NCI-H82 treated with DMSO at 0.1 percent for 48 hours (cell line): Measurements from ENCODE around the gene GRM2.

Source experiments
- DNase-seq: peaks from one replicate; lab custom pipeline; 2025; ENCODE audit not compliant: unreplicated experiment; lab: John Stamatoyannopoulos, UW

The GRM2 gene

GRCh38 chr3:51704511-51704950 lies 2.3 kb upstream of the GRM2 start:
- no peak for DNase-seq

GRCh38 chr3:51705276-51706020 lies 1.4 kb upstream of the GRM2 start:
- DNase-seq = no peak

DNA sequence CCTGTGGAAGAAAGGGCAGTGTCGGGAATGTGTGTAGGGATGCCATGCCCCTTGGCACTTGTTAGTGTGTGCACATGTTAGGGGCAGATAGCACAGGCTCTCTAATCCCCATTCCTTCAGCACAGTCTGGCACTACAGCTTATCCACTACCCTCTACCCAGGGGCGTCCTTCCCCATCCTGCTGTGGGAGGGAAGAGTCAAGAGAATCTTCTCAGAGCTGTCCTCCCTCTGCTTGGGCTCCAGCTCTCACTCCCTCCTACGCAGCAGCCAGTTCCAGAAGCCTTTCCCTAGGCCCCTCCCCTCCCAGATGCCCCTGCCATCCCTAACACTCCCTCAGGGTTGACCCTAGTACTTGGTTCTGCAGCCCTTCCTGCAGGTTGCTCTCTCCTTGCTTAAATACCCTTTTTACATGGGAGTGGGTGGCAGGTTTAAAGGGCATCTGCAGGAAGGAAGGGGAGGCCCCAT lies 815 bp upstream of the GRM2 start:
- no peak for DNase-seq

GRCh38 chr3:51708216-51708845 lies 1.5 kb downstream of the GRM2 start:
- DNase-seq = no peak

GRCh38 chr3:51709004-51709420 lies 2.1 kb downstream of the GRM2 start:
- DNase-seq = no peak

DNA sequence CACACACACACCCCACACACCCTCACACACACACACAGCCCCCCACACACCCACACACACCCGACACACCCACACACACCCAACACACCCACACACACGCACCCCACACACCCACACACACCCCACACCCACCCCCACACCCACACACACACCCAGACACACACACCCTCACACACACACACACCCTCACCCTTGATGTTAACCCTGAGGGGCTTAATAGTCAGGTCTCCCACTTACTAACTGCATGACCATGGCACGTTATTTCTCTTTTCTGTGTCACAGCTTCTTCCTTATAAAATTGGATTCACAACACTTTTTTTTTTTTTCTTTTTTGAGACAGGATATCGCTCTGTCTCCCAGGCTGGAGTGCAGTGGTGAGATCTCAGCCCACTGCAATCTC lies 2.8 kb downstream of the GRM2 start:
- no peak for DNase-seq

DNA sequence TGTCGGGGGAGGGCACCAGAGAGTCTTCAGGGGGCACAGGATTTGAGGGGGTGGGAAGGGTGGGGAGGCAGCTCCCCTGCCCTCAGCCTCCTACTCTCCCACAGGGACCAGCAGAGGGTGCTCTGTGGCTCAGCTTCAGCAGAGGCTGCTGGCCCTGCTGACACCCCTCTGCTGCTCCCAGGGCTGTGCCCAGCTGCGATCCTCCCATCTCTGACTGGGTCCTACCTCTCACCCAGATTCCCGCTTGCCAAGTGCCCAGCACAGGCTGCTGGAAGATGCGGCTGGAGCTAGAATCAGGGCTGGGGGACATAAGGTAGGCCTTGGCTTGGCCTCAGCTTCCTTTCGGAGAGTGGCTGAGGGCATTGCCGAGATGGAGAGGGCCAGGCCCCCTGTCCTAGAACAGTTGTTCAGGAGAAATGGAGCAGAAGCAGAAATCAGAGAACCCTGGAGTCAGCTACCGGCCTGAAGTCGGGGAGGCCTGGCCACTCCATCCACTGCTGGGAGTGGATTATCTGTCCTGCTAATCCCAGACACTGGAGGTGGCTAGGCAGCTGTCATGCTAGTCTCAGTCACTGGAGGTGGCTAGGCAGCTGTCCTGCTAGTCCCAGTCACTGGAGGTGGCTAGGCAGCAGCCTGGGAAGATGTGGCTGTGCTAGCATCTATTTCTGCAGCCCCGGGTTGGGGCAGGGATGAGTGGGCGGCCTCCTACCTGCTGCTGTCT lies 3.9 kb downstream of the GRM2 start:
- DNase-seq = peak; percentile 38

- DNase-seq = no peak
These were observed 4.6 kb downstream of the GRM2 start for GRCh38 chr3:51711352-51712037.

GRCh38 chr3:51712038-51712420 lies 5.2 kb downstream of the GRM2 start:
- DNase-seq = no peak

- DNase-seq = no peak
These were observed 5.7 kb downstream of the GRM2 start for GRCh38 chr3:51712511-51712931.

GRCh38 chr3:51712963-51713362 lies 6.1 kb downstream of the GRM2 start:
- DNase-seq = no peak

DNA sequence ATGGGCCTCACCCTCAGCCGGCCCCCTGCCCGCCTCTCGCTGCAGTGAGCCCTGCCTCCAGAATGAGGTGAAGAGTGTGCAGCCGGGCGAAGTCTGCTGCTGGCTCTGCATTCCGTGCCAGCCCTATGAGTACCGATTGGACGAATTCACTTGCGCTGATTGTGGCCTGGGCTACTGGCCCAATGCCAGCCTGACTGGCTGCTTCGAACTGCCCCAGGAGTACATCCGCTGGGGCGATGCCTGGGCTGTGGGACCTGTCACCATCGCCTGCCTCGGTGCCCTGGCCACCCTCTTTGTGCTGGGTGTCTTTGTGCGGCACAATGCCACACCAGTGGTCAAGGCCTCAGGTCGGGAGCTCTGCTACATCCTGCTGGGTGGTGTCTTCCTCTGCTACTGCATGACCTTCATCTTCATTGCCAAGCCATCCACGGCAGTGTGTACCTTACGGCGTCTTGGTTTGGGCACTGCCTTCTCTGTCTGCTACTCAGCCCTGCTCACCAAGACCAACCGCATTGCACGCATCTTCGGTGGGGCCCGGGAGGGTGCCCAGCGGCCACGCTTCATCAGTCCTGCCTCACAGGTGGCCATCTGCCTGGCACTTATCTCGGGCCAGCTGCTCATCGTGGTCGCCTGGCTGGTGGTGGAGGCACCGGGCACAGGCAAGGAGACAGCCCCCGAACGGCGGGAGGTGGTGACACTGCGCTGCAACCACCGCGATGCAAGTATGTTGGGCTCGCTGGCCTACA lies 8.5 kb downstream of the GRM2 start:
- no peak for DNase-seq

DNA sequence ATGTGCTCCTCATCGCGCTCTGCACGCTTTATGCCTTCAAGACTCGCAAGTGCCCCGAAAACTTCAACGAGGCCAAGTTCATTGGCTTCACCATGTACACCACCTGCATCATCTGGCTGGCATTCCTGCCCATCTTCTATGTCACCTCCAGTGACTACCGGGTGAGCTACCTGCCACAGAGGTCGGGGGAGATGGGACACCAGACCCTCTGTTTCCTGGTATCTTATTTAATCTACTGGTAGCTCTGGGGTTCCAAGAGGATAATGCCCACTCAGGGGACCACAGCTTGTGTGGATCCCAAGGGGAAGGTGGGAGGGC lies 9.1 kb downstream of the GRM2 start:
- DNase-seq = no peak

DNA sequence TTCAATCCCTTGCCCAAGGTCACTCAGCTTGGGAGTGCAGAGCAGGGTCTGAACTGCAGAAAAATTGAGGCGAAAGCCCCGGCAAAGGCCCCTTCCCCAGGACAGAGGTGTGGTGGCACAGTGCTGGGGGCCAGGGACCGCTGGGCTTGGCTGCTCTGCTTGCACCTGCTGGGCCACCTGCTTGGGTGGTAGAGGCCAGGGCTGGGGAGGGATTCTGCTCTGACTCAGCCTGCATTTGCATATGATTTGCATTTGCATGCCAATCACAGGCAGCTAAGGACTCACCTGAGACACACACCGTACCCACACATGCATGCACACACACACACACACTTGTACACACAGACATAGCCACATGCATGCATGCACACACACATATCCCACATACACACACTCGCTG lies 9.9 kb downstream of the GRM2 start:
- no peak for DNase-seq

DNA sequence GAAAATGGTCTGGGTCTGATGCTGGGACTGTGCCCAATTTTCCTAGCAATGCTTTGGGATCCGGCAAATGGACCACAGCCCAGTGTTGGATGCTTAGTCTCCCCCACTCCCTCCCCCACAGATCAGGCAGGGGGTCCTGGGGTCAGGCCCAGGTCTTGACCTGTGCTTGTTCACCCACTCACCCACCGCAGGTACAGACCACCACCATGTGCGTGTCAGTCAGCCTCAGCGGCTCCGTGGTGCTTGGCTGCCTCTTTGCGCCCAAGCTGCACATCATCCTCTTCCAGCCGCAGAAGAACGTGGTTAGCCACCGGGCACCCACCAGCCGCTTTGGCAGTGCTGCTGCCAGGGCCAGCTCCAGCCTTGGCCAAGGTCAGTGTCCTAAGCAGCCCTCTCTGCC lies 10.6 kb downstream of the GRM2 start:
- DNase-seq = no peak

DNA sequence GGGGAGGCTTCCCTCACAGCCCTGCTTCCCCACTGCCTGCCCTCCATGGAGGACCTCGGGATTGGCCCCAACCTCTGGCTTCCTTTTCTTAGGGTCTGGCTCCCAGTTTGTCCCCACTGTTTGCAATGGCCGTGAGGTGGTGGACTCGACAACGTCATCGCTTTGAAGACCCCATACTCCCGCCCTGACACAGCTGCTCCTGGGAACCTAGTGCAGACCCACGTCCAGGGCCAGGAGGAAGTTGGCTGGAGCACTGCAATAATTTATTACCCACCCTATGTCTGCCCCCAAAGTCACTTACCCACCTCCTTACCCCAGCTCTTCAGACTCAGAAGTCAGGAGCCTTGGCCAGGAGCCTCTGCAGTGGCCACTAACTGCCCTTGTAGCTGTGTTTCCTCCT lies 11.1 kb downstream of the GRM2 start:
- DNase-seq = no peak

GRCh38 chr3:51718547-51719409 lies 11.9 kb downstream of the GRM2 start:
- DNase-seq = peak; percentile 73

GRCh38 chr3:51719410-51720025 lies 12.7 kb downstream of the GRM2 start:
- no peak for DNase-seq

DNA sequence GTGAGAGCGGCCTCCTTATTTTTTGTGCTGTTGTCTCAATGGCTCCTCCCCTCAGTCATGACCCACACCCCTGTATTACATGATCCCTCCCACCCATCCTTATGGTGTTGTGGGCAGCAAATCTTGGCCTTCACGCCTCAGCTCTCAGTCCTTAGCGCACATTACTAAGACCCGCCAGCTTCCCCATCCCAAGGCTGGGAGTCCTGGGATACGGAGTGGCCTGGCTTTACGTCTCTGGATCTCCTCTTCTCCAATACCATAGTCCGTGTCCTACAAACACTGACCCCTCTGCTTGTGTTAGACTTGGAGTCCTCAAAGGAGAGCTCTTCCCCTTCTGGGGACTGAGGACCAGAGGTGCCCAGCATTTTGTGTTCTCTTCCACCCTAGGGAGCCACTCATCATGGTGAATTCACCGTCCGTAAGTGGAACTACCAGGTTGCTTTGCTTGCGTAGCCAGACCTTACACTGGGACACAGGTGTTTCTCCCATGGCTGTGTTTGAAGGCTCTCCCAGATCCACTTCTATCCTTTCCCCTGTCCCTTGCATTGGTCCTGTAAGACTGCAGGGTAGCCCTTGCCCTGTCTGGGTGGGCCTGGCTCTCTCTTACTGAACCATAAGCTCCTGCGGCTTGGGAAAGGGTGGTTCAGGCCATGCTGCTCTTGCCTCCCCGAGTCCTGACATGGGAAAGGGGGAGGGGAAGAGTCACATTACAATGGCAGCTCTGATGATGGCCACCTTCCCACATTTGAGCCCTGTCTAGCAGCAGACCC lies 13.6 kb downstream of the GRM2 start:
- no peak for DNase-seq
